Fibroblast of lung (primary cell): ENCODE data around the gene NTNG1.

Experiments
- CTCF ChIP-seq, 2 donors: IDR thresholded peaks in 1 of 2; conservative IDR thresholded peaks in 1 of 2; 1 replicate in 1 of 2; 2 replicates in 1 of 2; pipeline ENCODE4 v1.5.1; 2011 to 2012; ENCODE audit warnings: low read length in 2 of 2, control low read depth in 1 of 2, inconsistent platforms in 1 of 2, low read depth in 1 of 2, mild to moderate bottlenecking in 1 of 2
- EZH2 ChIP-seq: IDR thresholded peaks from 2 replicates; pipeline ENCODE4 v1.5.1; 2012; ENCODE audit warnings: low read length, control low read depth, mild to moderate bottlenecking; ENCODE audit errors: missing control alignments

- TF ChIP-seq CTCF (conservative IDR thresholded peaks at IDR 0.05 in 1 of 2, IDR thresholded peaks at IDR 0.05 in 1 of 2; ENCODE audit: low read depth in 1 of 2, low read length in 2 of 2), result no peak
- no peak for TF ChIP-seq EZH2
These were observed 345.5 kb downstream of the NTNG1 start for GRCh38 chr1:107486349-107486748.
